22Rv1 (cell line): ENCODE data around the gene KLHL2.

Experiments used
- CTCF ChIP-seq: fragments of 450-650 bp; IDR thresholded peaks from 2 replicates; pipeline ENCODE4 v1.5.1; 2017; ENCODE audit warnings: mild to moderate bottlenecking
- ZFX ChIP-seq: fragments of 450-650 bp; IDR thresholded peaks from 2 replicates; pipeline ENCODE4 v1.6.1; 2017; ENCODE audit warnings: antibody characterized with exemption, borderline replicate concordance

GRCh38 chr4:165203541-165204461 lies 3.6 kb upstream of the KLHL2 start:
- no peak for TF ChIP-seq CTCF
- no peak for TF ChIP-seq ZFX
